ENCODE measurements around the gene EMC7.

Gene EMC7

DNA sequence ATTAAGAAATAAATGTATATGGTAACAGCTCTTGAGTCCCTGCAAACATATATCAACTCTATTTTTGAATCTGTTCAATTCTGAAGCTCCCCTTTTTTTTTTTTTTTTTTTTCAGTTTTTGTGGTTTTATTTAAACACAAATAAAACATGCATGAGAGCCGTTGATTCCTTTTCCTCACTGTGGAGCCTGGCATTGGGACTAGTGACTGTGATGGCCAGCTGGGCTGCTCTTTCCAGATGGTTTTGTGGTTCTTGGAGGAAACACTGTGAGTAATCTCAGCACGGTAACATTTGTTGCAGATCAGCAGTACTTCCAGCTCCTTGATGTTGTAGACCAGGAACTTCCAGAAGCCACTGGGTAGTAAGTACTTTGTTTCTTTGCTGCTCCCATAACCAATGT is 15.9 kb downstream of the EMC7 start:
- no peak for TF ChIP-seq RAD21 (IDR thresholded peaks at IDR 0.05; ENCODE audit: low read depth)
- TF ChIP-seq CREB1 (IDR thresholded peaks at IDR 0.05; ENCODE audit: low read depth): no peak
- TF ChIP-seq USF1 (IDR thresholded peaks at IDR 0.05): no peak
- no peak for TF ChIP-seq ZBTB7A (IDR thresholded peaks at IDR 0.05; ENCODE audit: low read depth)

DNA sequence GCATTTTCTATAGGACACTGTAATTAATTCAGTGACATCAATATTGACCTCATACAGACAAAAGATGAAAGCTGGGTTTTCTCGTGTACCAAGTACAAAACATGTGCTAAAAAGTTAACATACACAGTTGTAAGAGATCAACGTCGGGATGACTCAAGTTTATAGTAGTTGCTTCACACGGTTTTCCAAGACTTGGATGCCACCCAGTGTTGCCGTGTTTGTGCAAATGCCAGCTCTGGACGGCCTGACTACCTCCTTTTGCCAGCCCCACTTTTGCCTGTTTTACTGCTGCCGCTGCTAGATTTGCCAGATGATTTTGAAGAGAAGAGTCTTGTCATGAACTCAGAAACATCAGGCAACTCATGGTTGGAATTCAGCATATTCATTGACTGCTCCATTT is 17.6 kb downstream of the EMC7 start:
- TF ChIP-seq EGR1 (IDR thresholded peaks at IDR 0.05) (no peak), EP300 (IDR thresholded peaks at IDR 0.05; ENCODE audit: borderline replicate concordance) (no peak), TAF1 (IDR thresholded peaks at IDR 0.05; ENCODE audit: low read depth) (no peak), NFIC (IDR thresholded peaks at IDR 0.05) (no peak), TEAD4 (IDR thresholded peaks at IDR 0.05) (no peak)

DNA sequence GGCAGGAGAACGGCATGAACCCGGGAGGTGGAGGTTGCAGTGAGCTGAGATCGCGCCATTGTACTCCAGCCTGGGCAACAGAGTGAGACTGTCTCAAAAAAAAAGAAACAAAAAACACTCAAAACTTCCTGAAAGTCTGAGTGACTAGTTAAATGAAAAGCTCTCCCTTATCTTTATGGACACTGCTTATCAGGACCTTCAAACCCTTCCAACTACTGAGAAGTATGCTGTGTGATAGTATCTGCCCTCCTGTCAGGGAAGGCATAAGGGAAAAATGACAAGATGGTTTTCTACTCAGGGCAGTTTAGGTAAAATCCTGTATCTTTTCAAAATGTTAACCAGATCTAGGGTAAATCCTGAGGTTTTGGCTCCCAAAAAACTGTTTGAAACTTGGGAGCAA is 21.8 kb downstream of the EMC7 start:
- no peak for TF ChIP-seq CREB1 (IDR thresholded peaks at IDR 0.05; ENCODE audit: low read depth)
- no peak for TF ChIP-seq EGR1 (IDR thresholded peaks at IDR 0.05)

GRCh38 chr15:34078900-34079299 is 22.8 kb downstream of the EMC7 start:
- TF ChIP-seq CEBPB (IDR thresholded peaks at IDR 0.05) (no peak), TAF1 (IDR thresholded peaks at IDR 0.05; ENCODE audit: low read depth) (no peak), YY1 (IDR thresholded peaks at IDR 0.05; ENCODE audit: low read depth) (no peak), ZBTB7A (IDR thresholded peaks at IDR 0.05; ENCODE audit: low read depth) (no peak), USF1 (IDR thresholded peaks at IDR 0.05) (no peak)

- no peak for TF ChIP-seq USF1 (IDR thresholded peaks at IDR 0.05)
- no peak for TF ChIP-seq ZBTB7A (IDR thresholded peaks at IDR 0.05; ENCODE audit: low read depth)
- TF ChIP-seq REST (IDR thresholded peaks at IDR 0.05; ENCODE audit: low read depth): no peak
- no peak for TF ChIP-seq MAX (IDR thresholded peaks at IDR 0.05)
- no peak for TF ChIP-seq EP300 (IDR thresholded peaks at IDR 0.05; ENCODE audit: borderline replicate concordance)
These were observed 24.9 kb downstream of the EMC7 start for GRCh38 chr15:34076785-34077184.

GRCh38 chr15:34070003-34070402 is 31.7 kb downstream of the EMC7 start:
- TF ChIP-seq FOXM1 (IDR thresholded peaks at IDR 0.05; ENCODE audit: borderline replicate concordance, low read depth) (no peak), USF1 (IDR thresholded peaks at IDR 0.05) (no peak), TCF12 (IDR thresholded peaks at IDR 0.05; ENCODE audit: low read depth) (no peak), CREB1 (IDR thresholded peaks at IDR 0.05; ENCODE audit: low read depth) (no peak), TEAD4 (IDR thresholded peaks at IDR 0.05) (no peak), NFIC (IDR thresholded peaks at IDR 0.05) (no peak), MAX (IDR thresholded peaks at IDR 0.05) (no peak), TAF1 (IDR thresholded peaks at IDR 0.05; ENCODE audit: low read depth) (no peak), ZBTB7A (IDR thresholded peaks at IDR 0.05; ENCODE audit: low read depth) (no peak), YY1 (IDR thresholded peaks at IDR 0.05; ENCODE audit: low read depth) (no peak), CEBPB (IDR thresholded peaks at IDR 0.05) (no peak), RAD21 (IDR thresholded peaks at IDR 0.05; ENCODE audit: low read depth) (no peak), REST (IDR thresholded peaks at IDR 0.05; ENCODE audit: low read depth) (no peak), EGR1 (IDR thresholded peaks at IDR 0.05) (no peak), EP300 (IDR thresholded peaks at IDR 0.05; ENCODE audit: borderline replicate concordance) (no peak)

- TF ChIP-seq MAX (IDR thresholded peaks at IDR 0.05) (no peak), CREB1 (IDR thresholded peaks at IDR 0.05; ENCODE audit: low read depth) (no peak), REST (IDR thresholded peaks at IDR 0.05; ENCODE audit: low read depth) (no peak)
These were observed 35.7 kb downstream of the EMC7 start for GRCh38 chr15:34065941-34066340.

Data from Ishikawa (cell line).